Stimulated activated CD4-positive, alpha-beta T cell treated with anti-CD3 and anti-CD28 coated beads, Interleukin-2, amount 100 ng/mL, for 4 hours (primary cell): Measurements from ENCODE around the gene HOXB7.

Source experiments
- DNase-seq: peaks from one replicate; pipeline ENCODE4 v3.0.0-alpha.2; 2020; ENCODE audit warnings: low read depth

The HOXB7 gene

DNA sequence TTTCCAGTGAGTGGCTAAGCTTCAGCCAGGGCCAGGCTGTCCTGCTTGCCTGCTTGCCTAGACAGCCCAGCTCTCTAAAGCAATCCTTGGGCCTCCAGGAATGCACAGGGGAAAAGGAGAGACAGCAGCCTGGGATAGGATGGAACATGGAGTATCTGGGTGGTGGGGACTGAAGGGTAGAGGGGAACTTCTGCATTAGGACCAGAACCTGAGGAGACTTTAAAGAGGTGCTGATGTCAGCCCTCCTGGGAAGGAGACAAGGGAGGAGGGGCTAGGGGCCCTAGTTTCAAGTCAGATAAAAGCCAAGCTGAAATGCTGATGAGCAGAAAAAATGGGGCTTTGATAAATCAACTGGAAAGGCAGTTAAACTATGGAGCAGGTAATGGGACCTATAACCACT, 1.8 kb downstream of the HOXB7 start:
- DNase-seq, result no peak

DNA sequence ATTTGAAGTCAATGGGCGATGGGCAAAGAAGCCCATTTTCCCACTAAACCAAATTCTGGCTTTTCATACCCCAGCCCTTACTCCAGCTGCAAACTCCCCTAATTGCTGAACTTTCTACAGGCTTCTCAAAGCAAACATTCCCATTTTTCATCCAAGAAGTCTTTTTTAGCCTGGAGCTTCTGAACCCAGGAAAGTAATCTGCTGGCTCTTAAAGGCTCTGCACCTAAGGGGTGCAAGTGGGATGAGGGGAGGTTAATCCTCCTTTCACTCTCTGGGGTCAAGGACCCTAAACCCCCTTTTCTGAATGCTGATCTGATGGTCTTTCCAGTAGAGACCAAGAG, 2.4 kb downstream of the HOXB7 start:
- DNase-seq, result no peak

GRCh38 chr17:48606892-48607614, 3.8 kb downstream of the HOXB7 start:
- no peak for DNase-seq

DNA sequence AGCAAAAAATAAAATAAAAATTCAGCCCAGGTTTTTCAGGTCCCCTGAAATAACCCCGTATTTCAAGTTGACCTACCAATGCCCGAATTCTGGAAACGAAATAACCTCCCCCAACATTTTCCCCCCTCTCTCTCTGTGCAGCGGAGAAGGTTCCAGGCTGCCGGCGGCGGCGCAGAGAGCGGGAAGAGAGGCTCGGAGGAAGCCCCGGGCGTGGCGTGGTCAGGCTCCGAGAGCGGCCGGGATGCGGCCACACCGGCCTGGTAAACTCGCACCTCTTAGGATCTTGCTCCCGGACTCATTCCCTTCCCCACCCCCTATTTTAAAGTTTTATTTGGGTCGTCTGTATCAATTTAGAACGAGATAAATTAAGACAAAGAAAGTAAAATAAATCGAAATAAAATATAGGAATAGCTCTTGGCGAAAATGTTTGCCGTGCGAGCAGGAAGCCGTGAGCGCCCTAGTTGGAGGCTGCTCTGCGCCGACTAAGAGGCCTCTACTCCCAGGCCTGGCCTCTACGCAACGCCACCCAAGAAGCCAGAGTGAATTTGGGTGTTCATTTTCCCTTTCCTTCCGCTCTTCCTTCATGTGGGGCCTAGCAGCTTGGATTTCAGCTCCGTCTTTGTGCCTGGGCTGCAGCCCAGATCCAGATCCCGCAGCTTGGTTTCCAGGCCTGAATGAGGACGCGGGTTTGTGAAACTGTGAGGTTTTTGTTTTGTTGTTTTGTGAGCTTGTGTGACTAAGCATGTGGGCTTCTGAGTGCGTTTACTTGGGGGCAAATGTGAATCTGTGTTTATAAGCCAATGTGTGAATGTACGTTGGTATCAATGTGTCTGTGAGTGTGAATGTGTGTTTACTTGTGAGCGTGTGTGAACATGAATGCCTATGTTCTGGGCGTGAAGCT, 4.6 kb downstream of the HOXB7 start:
- no peak for DNase-seq

DNA sequence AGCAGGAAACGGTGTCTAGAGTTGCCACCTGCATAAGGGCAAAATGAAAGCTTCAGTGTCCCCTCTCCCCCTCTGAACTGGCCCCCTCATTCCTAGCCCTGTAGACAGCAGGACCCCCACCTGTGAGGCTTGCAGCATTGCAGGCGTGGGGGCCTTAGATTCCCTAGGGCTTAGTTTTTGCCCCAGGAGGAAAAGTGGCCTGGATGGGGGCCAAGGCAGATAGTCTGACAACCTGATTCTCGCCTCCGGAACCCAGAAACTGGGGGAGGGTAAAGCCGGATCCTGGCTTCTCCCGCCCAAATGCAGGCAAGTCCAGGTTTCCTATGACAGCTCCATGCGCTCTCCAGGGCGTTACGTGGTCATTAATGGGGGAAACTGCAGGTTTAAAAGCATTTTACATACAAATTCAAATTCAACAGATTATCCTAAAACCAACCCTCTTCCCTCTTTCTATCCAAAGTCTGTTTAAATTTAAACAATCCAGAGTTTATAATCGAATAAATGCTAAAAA, 5.4 kb downstream of the HOXB7 start:
- DNase-seq, result no peak

DNA sequence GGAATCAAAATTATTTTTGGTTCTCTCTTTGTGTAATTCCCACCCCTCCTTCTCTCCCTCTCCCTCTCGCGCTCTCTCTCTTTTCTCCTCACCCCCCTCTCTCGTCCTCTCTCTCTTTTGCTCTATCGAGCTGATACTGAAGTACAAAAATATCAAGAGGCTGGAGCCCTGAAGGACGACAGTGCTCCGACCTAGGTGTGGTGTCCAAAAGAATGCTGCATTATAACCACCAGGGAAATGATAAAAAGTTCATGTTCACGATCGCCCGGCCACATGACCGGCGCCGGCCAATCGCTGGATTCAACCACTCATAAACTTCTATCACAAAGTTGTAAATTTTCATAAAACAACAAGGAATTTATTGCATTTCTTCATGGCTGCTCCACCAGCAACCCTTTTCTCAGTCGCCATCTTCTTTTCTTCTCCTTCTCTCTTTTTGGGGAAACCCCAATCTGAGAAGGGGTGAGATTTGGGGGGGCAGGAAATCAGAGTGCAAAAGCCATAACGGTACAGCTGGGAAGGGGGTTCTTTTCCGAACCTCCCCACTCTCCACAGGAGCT, 6.0 kb downstream of the HOXB7 start, which contains the start of gene HOXB6:
Gene HOXB6, minus strand, starts transcription at position 217 of the 560 bp plus-strand sequence. CDS start 6,836 bp downstream, outside the sequence.
- no peak for DNase-seq

DNA sequence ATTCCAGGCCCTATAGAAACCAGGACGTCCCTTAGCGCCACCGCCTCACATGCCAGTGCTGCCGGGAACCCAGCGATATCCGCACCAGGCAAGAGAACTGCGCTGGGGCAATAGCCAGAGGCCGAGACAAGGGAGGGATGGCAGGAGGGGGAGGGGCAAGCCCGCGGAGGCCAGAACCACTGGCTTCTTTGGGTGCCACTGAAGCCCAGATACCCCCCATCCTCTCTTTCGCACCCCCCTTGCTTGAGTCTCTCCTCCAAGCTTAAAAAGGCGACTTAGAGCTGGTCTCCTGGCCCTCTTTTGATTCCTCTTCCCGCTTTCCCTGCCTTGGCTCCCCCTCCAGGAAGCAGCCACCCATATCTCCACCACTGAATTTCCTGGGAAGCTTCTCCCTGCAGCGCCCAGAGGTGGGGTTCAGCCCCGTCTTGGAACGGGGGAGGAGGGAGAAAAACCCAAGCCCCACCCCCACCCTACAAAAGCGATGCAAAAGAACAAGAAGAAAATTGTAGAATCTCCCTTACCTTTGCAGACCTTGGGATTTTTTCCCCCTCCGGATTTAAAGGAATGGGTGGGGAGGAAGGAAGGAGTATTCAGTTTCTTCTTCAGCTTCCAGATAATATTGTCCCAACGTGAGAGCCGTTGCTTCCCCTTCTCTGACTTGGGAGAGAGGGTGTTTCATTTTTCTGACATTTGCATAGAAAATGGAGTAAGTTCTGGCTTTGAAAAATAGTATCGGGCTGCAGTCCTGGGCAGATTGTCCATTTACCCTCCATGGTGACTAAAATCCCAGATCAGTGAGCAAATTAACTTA, 6.7 kb downstream of the HOXB7 start:
- DNase-seq, result no peak

GRCh38 chr17:48601539-48602425, 9.0 kb downstream of the HOXB7 start:
- no peak for DNase-seq

DNA sequence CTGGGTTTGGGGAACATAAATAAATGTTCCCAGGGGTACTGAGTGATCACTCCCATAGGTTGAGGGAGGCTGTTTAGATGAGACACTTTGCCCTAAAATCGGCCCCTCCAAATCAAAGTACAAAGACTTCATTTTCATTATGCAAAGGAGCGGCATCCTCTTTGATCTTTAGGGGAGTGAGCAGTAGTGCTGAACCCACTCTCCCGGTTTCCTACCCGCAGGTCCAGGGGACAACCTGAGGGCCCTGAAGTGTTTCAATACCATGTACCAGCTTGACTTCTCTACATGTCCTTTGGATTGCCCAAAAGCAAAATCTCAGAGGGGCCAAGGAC, 9.6 kb downstream of the HOXB7 start:
- no peak for DNase-seq

- DNase-seq, result no peak
Observed at GRCh38 chr17:48600244-48601098, 10.3 kb downstream of the HOXB7 start.

- DNase-seq, result no peak
Observed at GRCh38 chr17:48599354-48599753, 11.5 kb downstream of the HOXB7 start.

GRCh38 chr17:48598736-48599135, 12.1 kb downstream of the HOXB7 start:
- DNase-seq, result no peak

- DNase-seq, result no peak
Observed at GRCh38 chr17:48597778-48598631, 12.8 kb downstream of the HOXB7 start.

DNA sequence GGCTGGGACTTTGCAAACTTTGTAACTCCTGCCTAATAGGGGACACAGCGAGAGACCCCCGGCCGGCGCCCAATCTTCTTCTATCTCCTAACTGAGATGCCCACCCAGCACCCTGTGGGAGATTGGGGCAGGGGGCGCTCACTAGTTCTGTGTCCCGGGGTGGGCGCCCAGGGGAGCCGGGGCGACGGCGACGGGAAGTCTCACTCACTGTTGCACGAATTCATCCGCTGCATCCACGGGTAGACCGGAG, 13.4 kb downstream of the HOXB7 start:
- DNase-seq, result no peak

GRCh38 chr17:48596735-48597527, 13.9 kb downstream of the HOXB7 start:
- no peak for DNase-seq

GRCh38 chr17:48596000-48596734, 14.7 kb downstream of the HOXB7 start:
- no peak for DNase-seq

DNA sequence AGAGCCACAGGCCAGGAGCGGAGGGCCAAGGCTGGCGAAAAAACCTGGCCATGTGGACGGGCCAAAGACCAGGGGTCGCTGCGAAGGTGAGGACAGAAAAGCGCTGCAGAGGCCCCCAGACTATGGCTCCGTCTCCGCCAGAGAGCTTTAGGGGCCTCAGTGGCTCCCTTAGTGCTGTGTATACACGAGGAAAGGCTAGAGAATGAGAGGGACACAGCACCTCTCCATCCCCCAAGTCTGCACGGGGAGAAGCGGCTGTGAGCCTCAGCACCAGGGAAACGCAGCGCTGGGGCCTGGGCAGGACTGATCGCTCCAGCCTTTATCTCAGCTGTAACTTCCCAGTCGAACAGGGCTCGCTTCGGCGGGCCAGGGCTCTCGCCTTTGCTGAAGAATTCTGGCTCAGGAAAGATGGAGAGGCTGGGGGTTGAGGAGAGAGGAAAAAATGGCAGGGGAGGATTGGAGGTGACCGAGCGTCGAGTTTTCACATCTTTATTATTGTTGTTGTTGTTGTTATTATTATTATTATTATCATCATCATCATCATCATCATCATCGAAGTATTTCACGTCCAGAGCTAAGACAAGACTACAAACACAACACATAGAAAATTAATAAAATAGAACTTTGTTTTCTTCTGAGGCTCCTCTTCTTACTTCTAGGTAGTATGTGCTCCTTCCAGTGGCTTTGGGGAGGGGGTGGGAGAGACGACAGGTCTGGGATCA, 15.4 kb downstream of the HOXB7 start:
- DNase-seq, result no peak
